IMR-90 (cell line): ENCODE results near the gene MFAP2. TPM values are rescaled to one million over a fixed set of nuclear protein-coding genes. Genes with fewer than 3 reads are reported as not detected.

Experiments used
- ATAC-seq: fragments of 200-7000 bp; cut with Tn5 transposase; 2 replicates; pipeline ENCODE4 v1.9.1; 2020; ENCODE audit warnings: low read depth, mild to moderate bottlenecking, moderate library complexity
- BruUV-seq: library from RNA; stranded (reverse); fragments of 400-500 nt; replicated peaks from 2 replicates; lab custom pipeline; 2021; lab: Mats Ljungman, UMichigan
- CTCF ChIA-PET: fragments of 300-600 bp; formaldehyde crosslinking; extraction: SDS; loops from one replicate; lab custom pipeline; 2021; ENCODE audit warnings: antibody characterized with exemption; lab: Yijun Ruan, JAX
- POLR2A ChIA-PET: fragments of 300-600 bp; sonication (Branson Sonifier 250); formaldehyde crosslinking; loops from one replicate; lab custom pipeline; 2022; ENCODE audit warnings: antibody characterized with exemption; ENCODE audit not compliant: unreplicated experiment; lab: Charles Lee
- DNase-seq: peaks from one replicate; pipeline ENCODE4 v3.0.0; 2013
- H2AFZ ChIP-seq: replicated peaks from 2 replicates; pipeline ENCODE3; 2013; ENCODE audit warnings: low read length, mild to moderate bottlenecking; ENCODE audit not compliant: poor library complexity
- H2AK5ac ChIP-seq: 2 replicates; pipeline ENCODE4 v1.6.1; 2013; ENCODE audit warnings: low read depth, low read length, inconsistent platforms
- H2AK9ac ChIP-seq: replicated peaks from 2 replicates; pipeline ENCODE3; 2013; ENCODE audit warnings: mild to moderate bottlenecking, low read depth, low read length, moderate library complexity; ENCODE audit not compliant: poor library complexity
- H2BK120ac ChIP-seq: 2 replicates; pipeline ENCODE4 v1.6.1; 2013; ENCODE audit warnings: low read depth, low read length, inconsistent platforms
- H2BK15ac ChIP-seq: 3 replicates; pipeline ENCODE4 v1.6.1; 2013; ENCODE audit warnings: low read depth, low read length, inconsistent platforms
- H2BK20ac ChIP-seq: 2 replicates; pipeline ENCODE4 v1.6.1; 2013; ENCODE audit warnings: low read depth, mild to moderate bottlenecking, inconsistent platforms, low read length, moderate library complexity
- H2BK5ac ChIP-seq: 2 replicates; pipeline ENCODE4 v1.6.1; 2013; ENCODE audit warnings: mild to moderate bottlenecking, low read depth, low read length, inconsistent platforms; ENCODE audit not compliant: poor library complexity, severe bottlenecking
- H3K14ac ChIP-seq: replicated peaks from 2 replicates; pipeline ENCODE4 v1.6.1; 2013; ENCODE audit warnings: low read depth, low read length, inconsistent platforms
- H3K18ac ChIP-seq: 2 replicates; pipeline ENCODE4 v1.6.1; 2013; ENCODE audit warnings: low read depth, low read length, control low read depth
- H3K23ac ChIP-seq: 2 replicates; pipeline ENCODE4 v1.6.1; 2013; ENCODE audit warnings: low read depth, low read length, inconsistent platforms
- H3K27ac ChIP-seq: 2 replicates; pipeline ENCODE4 v1.5.1; 2013; ENCODE audit warnings: mild to moderate bottlenecking, control low read depth, low read length; ENCODE audit not compliant: insufficient read depth
- H3K27me3 ChIP-seq: 2 replicates; pipeline ENCODE4 v1.6.1; 2013; ENCODE audit warnings: low read length; ENCODE audit not compliant: control insufficient read depth, insufficient read depth
- H3K36me3 ChIP-seq: 2 replicates; pipeline ENCODE4 v1.6.1; 2013; ENCODE audit warnings: low read length, mixed read lengths; ENCODE audit not compliant: control insufficient read depth, insufficient read depth
- H3K4ac ChIP-seq: 2 replicates; pipeline ENCODE4 v1.6.1; 2013; ENCODE audit warnings: low read depth, low read length, inconsistent platforms
- H3K4me1 ChIP-seq: 2 replicates; pipeline ENCODE4 v1.6.1; 2013; ENCODE audit warnings: low read length, mixed read lengths; ENCODE audit not compliant: control insufficient read depth, insufficient read depth
- H3K4me2 ChIP-seq: 2 replicates; pipeline ENCODE4 v1.6.1; 2013; ENCODE audit warnings: low read depth, mild to moderate bottlenecking, control low read depth, low read length, moderate library complexity
- H3K4me3 ChIP-seq: 2 replicates; pipeline ENCODE4 v1.5.1; 2013; ENCODE audit warnings: low read depth, mild to moderate bottlenecking, control low read depth, low read length, moderate library complexity; ENCODE audit not compliant: insufficient read depth
- H3K56ac ChIP-seq: 2 replicates; pipeline ENCODE4 v1.6.1; 2013; ENCODE audit warnings: low read length, inconsistent platforms; ENCODE audit not compliant: insufficient read depth; ENCODE audit errors: extremely low read depth
- H3K79me1 ChIP-seq, 2 experiments: 2 replicates each; pipeline ENCODE4 v1.6.1; 2013; ENCODE audit warnings: low read length in 2 of 2, inconsistent platforms in 1 of 2, low read depth in 1 of 2
- H3K9ac ChIP-seq: 2 replicates; pipeline ENCODE4 v1.6.1; 2013; ENCODE audit warnings: low read depth, low read length, control low read depth
- H3K9me1 ChIP-seq: 2 replicates; pipeline ENCODE4 v1.6.1; 2013; ENCODE audit warnings: low read length, inconsistent platforms; ENCODE audit not compliant: insufficient read depth
- H3K9me3 ChIP-seq: 2 replicates; pipeline ENCODE4 v1.6.1; 2013; ENCODE audit warnings: low read length; ENCODE audit not compliant: control insufficient read depth, insufficient read depth
- H4K20me1 ChIP-seq: 2 replicates; pipeline ENCODE4 v1.6.1; 2013; ENCODE audit warnings: low read length, inconsistent platforms; ENCODE audit not compliant: insufficient read depth
- H4K5ac ChIP-seq: 2 replicates; pipeline ENCODE4 v1.6.1; 2013; ENCODE audit warnings: mild to moderate bottlenecking, low read depth, low read length, control low read depth
- H4K8ac ChIP-seq, 2 experiments: 2 replicates each; pipeline ENCODE4 v1.6.1; 2013; ENCODE audit warnings: low read depth in 2 of 2, low read length in 2 of 2, control low read depth in 1 of 2, inconsistent platforms in 1 of 2
- H4K91ac ChIP-seq: 2 replicates; pipeline ENCODE4 v1.6.1; 2013; ENCODE audit warnings: low read depth, low read length, inconsistent platforms; ENCODE audit not compliant: insufficient read depth
- BHLHE40 ChIP-seq: fragments of 150-350 bp; IDR thresholded peaks from 2 replicates; pipeline ENCODE4 v1.6.1; 2016; ENCODE audit warnings: mild to moderate bottlenecking, low read depth, low read length
- CEBPB ChIP-seq: IDR thresholded peaks from 2 replicates; pipeline ENCODE4 v1.6.1; 2012; ENCODE audit warnings: low read depth, low read length, improper control_type of control experiment
- NFE2L2 ChIP-seq: fragments of 150-350 bp; IDR thresholded peaks from 2 replicates; pipeline ENCODE4 v1.6.1; 2016; ENCODE audit warnings: low read depth, mild to moderate bottlenecking, low read length
- RAD21 ChIP-seq: IDR thresholded peaks from 2 replicates; pipeline ENCODE4 v1.6.1; 2012; ENCODE audit warnings: low read length, improper control_type of control experiment
- whole genome bisulfite sequencing, 2 experiments: methylation state at CpG; one replicate each; pipeline versions ENCODE4 v1.1.5 to v1.1.7; 2013; ENCODE audit warnings: missing lambda C conversion rate in 2 of 2; ENCODE audit not compliant: insufficient read length in 1 of 2; ENCODE audit errors: extremely low coverage in 2 of 2; 5-methylcytosine and 5-hydroxymethylcytosine counted together
- dilution Hi-C: fragments of 300-500 bp; cut with HindIII; formaldehyde crosslinking; loops from one replicate; pipeline ENCODE4 v1.14.3; 2018; ENCODE audit warnings: low sequenced_read_pairs; ENCODE audit not compliant: unreplicated experiment
- in situ Hi-C: fragments of 300-500 bp; cut with MboI; formaldehyde crosslinking; loops from 3 replicates; pipeline ENCODE4 v1.14.3; 2019; ENCODE audit warnings: low sequenced_read_pairs, inconsistent platforms, mixed read lengths
- intact Hi-C: fragments of 100-400 bp; cut with micrococcal nuclease; formaldehyde crosslinking; loops from 2 replicates; pipeline ENCODE4 v1.10.0; 2022
- polyA plus RNA-seq, 3 experiments: library from polyadenylated mRNA; depleted of rRNA; stranded (reverse); fragments of >200 nt; gene quantifications; 2 replicates each; pipeline ENCODE4 v1.2.3, GENCODE V29; 2012; ENCODE audit warnings: low replicate concordance in 1 of 3
- total RNA-seq: library from RNA; depleted of rRNA; stranded (reverse); fragments of >200 nt; gene quantifications from 2 replicates; pipeline ENCODE4 v1.2.3, GENCODE V29; 2012
- TF ChIP-seq, protein P1 (sequence below): fragments of 150-350 bp; IDR thresholded peaks from 2 replicates; pipeline ENCODE4 v1.6.1; 2017; ENCODE audit warnings: mild to moderate bottlenecking, antibody characterized with exemption, low read length, low read depth

Gene MFAP2
- total and polyA plus RNA-seq, 2 of the 4 experiments (the other 2 are of a cell fraction), result 3.9 to 13.9 TPM

DNA sequence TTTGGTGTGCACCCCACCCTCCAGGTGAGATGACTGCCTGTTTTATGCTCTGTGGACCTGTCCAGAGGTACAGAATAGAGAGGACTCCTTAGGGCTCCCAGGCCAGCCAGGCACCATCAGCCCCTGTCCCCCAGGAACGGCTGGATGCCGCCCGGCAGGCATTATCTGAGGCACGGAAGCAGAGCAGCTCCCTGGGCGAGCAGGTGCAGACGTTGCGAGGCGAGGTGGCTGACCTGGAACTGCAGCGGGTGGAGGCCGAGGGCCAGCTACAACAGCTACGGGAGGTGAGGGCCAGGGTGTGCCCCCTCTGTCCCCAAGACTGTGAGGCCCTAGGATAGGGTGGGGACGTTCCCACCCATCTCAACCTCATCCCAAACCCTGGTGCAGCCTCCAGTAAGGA lies 10.8 kb downstream of the MFAP2 start:
- ChIA-PET CTCF (no interaction called here), POLR2A (no interaction called here)
- no peak for DNase-seq
- Histone ChIP-seq H3K27me3 (no peaks in the 10 kb centered on the region; the same call in 1 of the 2 replicates), H3K18ac (no peak overlapping the region), H3K14ac (no peak overlapping the region), H3K27ac (no peak overlapping the region), H3K36me3 (peaks cover 14% of the 10 kb centered on the region; the same call in 1 of the 2 replicates), H2BK15ac (no peak overlapping the region), H3K4me1 (peaks cover 7% of the 10 kb centered on the region), H2AK5ac (no peak overlapping the region), H3K9me3 (no peaks in the 10 kb centered on the region), H4K8ac (no peak overlapping the region), H4K91ac (no peak overlapping the region), H2AK9ac (no peak overlapping the region), H3K79me1 (no peaks in the 10 kb centered on the region), H3K9me1 (no peaks in the 10 kb centered on the region), H4K20me1 (peaks cover 12% of the 10 kb centered on the region), H3K4ac (no peak overlapping the region), H3K56ac (no peak overlapping the region), H3K4me3 (no peak overlapping the region), H4K5ac (no peak overlapping the region), H2AFZ (no peak overlapping the region), H3K23ac (no peak overlapping the region), H3K4me2 (no peak overlapping the region), H2BK120ac (no peak overlapping the region), H2BK5ac (no peak overlapping the region), H3K9ac (no peak overlapping the region), H2BK20ac (no peak overlapping the region)
- ATAC-seq, result no peak
- dilution Hi-C loops, result no loop called here
- TF ChIP-seq, protein P1, sequence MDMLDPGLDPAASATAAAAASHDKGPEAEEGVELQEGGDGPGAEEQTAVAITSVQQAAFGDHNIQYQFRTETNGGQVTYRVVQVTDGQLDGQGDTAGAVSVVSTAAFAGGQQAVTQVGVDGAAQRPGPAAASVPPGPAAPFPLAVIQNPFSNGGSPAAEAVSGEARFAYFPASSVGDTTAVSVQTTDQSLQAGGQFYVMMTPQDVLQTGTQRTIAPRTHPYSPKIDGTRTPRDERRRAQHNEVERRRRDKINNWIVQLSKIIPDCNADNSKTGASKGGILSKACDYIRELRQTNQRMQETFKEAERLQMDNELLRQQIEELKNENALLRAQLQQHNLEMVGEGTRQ, result no peak
- TF ChIP-seq NFE2L2 (no peak), BHLHE40 (no peak), RAD21 (no peak), CEBPB (no peak)
- intact Hi-C loops, result no loop called here
- in situ Hi-C loops, result no loop called here
- WGBS, 2 experiments, result 97% methylated on average over 7 of the region's 12 CpGs; no CpG with 5 or more reads in 1 of the 2 experiments
- BruUV-seq, result no TSS peak
